HG02623 (cell line): ENCODE data around the gene AFP.
"Not testable (repeated sequence)": the region's sequence is repeated elsewhere in the genome, so short reads cannot be mapped to it uniquely, and the experiment has no call there.

Experiments
- ATAC-seq: cut with Tn5 transposase; IDR thresholded peaks from one replicate; pipeline ENCODE4 v1.9.1; 2021; ENCODE audit warnings: moderate library complexity; ENCODE audit not compliant: unreplicated experiment

AFP gene

GRCh38 chr4:73435984-73436383 is at the start of gene AFP:
Gene AFP (plus strand): TSS chr4:73436221. CDS start chr4:73436263, 42 bp downstream.
- ATAC-seq, result no peak

GRCh38 chr4:73387552-73387951 is 48.5 kb upstream of the AFP start:
- no peak for ATAC-seq

- ATAC-seq, result no peak
Observed at GRCh38 chr4:73388887-73389286, 47.1 kb upstream of the AFP start.

DNA sequence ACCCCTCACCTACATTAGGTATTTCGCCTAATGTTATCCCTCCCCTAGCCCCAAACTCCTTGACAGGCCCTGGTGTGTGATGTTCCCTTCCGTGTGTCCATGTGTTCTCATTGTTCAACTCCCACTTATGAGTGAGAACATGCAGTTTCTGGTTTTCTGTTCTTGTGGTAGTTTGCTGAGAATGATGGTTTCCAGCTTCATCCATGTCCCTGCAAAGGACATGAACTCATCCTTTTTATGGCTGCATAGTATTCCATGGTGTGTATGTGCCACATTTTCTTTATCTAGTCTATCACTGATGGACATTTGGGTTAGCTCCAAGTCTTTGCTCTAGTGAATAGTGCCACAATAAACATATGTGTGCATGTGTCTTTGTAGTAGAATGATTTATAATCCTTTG is 46.4 kb upstream of the AFP start:
- not testable (repeated sequence) for ATAC-seq

DNA sequence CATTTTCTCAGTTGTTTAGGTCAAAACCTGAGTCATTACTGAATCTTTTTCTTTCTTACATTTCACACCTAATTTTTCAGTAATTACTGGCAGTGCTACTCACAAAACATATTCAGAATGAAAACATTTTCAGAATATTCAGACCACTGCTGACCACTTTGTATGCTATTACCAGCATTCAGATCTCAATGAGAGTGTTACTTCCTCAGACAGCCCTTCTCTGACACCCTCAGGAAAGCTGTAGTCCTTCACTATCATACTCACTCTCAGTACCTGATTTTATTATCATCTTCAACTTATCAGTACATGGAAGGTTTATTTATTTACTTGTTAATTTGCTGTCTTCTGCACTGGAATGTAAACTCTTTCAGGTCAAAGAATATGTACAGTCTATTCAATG is 44.2 kb upstream of the AFP start:
- no peak for ATAC-seq

- ATAC-seq, result no peak
Observed at GRCh38 chr4:73392936-73393335, 43.1 kb upstream of the AFP start.

DNA sequence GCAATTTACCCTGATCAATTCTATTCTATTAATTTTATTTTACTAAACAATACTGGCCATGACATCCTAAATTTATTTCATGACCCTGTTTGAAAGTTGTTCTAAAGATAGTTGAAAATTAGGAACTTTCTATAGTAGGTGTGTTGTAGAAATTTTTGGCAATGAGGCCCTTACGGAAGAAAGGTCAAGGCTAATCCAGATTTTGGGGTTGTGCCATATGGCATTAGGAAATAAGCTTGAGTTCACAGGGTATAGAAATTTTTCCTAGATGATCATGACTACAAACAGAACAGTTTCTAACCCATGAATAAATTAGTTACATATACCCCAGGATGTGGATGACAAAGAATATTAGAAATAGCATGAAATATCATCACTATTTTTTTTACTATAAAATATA is 39.7 kb upstream of the AFP start:
- no peak for ATAC-seq

GRCh38 chr4:73396993-73397972 is 38.7 kb upstream of the AFP start:
- ATAC-seq, result no peak

DNA sequence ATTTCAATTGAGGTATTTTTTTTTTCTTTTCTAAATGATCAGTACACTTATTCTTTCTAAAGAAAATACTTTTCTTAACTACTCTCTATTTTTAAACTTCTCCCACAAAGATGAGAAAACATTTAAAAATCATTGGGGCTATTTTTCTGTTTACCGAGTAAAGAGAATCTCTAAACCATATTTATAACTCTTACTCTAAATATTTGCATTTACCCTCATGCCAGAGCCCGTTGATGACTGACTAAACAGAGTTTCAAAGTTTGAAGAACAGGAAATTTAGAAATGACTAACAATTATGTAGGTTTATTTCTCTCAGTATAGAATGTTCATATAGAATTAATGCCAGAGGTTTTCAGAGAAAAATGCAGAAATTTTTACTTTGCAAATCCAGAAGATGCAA is 34.6 kb upstream of the AFP start:
- ATAC-seq, result no peak

DNA sequence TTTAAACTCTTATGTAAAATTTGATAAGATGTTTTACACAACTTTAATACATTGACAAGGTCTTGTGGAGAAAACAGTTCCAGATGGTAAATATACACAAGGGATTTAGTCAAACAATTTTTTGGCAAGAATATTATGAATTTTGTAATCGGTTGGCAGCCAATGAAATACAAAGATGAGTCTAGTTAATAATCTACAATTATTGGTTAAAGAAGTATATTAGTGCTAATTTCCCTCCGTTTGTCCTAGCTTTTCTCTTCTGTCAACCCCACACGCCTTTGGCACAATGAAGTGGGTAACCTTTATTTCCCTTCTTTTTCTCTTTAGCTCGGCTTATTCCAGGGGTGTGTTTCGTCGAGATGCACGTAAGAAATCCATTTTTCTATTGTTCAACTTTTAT is 32.0 kb upstream of the AFP start, which contains the start of gene ALB:
Gene ALB, plus strand, starts transcription at position 246 of the 400 bp plus-strand sequence. Its CDS starts 41 bp downstream, at position 287.
- ATAC-seq, result no peak

GRCh38 chr4:73404457-73404856 is 31.6 kb upstream of the AFP start:
- no peak for ATAC-seq

DNA sequence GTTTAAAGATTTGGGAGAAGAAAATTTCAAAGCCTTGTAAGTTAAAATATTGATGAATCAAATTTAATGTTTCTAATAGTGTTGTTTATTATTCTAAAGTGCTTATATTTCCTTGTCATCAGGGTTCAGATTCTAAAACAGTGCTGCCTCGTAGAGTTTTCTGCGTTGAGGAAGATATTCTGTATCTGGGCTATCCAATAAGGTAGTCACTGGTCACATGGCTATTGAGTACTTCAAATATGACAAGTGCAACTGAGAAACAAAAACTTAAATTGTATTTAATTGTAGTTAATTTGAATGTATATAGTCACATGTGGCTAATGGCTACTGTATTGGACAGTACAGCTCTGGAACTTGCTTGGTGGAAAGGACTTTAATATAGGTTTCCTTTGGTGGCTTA is 30.9 kb upstream of the AFP start:
- no peak for ATAC-seq

DNA sequence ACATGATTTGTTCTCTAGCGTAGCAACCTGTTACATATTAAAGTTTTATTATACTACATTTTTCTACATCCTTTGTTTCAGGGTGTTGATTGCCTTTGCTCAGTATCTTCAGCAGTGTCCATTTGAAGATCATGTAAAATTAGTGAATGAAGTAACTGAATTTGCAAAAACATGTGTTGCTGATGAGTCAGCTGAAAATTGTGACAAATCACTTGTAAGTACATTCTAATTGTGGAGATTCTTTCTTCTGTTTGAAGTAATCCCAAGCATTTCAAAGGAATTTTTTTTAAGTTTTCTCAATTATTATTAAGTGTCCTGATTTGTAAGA is 29.5 kb upstream of the AFP start:
- no peak for ATAC-seq

DNA sequence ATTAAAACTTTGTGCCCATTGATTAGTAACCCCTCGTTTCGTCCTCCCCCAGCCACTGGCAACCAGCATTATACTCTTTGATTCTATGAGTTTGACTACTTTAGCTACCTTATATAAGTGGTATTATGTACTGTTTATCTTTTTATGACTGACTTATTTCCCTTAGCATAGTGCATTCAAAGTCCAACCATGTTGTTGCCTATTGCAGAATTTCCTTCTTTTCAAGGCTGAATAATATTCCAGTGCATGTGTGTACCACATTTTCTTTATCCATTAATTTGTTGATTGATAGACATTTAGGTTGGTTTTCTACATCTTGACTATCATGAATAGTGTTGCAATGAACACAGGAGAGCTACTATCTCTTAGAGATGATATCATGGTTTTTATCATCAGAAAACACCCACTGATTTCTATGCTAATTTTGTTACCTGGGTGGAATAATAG is 28.8 kb upstream of the AFP start:
- no peak for ATAC-seq

GRCh38 chr4:73408181-73408867 is 27.7 kb upstream of the AFP start:
- ATAC-seq, result no peak

DNA sequence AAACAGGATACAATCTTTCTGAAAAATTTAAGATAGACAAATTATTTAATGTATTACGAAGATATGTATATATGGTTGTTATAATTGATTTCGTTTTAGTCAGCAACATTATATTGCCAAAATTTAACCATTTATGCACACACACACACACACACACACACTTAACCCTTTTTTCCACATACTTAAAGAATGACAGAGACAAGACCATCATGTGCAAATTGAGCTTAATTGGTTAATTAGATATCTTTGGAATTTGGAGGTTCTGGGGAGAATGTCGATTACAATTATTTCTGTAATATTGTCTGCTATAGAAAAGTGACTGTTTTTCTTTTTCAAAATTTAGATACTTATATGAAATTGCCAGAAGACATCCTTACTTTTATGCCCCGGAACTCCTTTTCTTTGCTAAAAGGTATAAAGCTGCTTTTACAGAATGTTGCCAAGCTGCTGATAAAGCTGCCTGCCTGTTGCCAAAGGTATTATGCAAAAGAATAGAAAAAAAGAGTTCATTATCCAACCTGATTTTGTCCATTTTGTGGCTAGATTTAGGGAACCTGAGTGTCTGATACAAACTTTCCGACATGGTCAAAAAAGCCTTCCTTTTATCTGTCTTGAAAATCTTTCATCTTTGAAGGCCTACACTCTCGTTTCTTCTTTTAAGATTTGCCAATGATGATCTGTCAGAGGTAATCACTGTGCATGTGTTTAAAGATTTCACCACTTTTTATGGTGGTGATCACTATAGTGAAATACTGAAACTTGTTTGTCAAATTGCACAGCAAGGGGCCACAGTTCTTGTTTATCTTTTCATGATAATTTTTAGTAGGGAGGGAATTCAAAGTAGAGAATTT is 26.8 kb upstream of the AFP start:
- no peak for ATAC-seq

- ATAC-seq, result no peak
Observed at GRCh38 chr4:73409978-73410548, 26.0 kb upstream of the AFP start.

DNA sequence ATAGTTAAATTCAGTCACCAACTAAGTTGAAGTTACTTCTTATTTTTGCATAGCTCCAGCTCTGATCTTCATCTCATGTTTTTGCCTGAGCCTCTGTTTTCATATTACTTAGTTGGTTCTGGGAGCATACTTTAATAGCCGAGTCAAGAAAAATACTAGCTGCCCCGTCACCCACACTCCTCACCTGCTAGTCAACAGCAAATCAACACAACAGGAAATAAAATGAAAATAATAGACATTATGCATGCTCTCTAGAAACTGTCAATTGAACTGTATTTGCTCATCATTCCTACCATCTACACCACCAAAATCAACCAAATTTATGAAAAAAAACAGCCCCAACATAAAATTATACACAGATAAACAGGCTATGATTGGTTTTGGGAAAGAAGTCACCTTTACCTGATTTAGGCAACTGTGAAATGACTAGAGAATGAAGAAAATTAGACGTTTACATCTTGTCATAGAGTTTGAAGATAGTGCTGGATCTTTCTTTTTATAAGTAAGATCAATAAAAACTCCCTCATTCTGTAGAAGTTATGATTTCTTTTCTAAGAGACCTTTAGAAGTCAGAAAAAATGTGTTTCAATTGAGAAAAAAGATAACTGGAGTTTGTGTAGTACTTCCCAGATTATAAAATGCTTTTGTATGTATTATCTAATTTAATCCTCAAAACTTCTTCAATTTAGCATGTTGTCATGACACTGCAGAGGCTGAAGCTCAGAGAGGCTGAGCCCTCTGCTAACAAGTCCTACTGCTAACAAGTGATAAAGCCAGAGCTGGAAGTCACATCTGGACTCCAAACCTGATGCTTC is 24.9 kb upstream of the AFP start:
- no peak for ATAC-seq

- ATAC-seq, result no peak
Observed at GRCh38 chr4:73411731-73412414, 24.1 kb upstream of the AFP start.
